Right lobe of liver (tissue), 4 donors: Measurements from ENCODE around the gene CLASRP.

Experiments used
- POLR2A ChIP-seq: fragments of 450-650 bp; IDR thresholded peaks from one replicate; pipeline ENCODE4 v1.6.1; 2017; ENCODE audit warnings: antibody characterized with exemption, mild to moderate bottlenecking
- TF ChIP-seq, protein P1 (sequence below), 4 donors: fragments of 200-600 bp in 3 of 4; fragments of 450-650 bp in 1 of 4; IDR thresholded peaks; one replicate each; pipeline versions ENCODE4 v1.5.1 to v1.8.0; 2016 to 2022; ENCODE audit warnings: antibody characterized with exemption in 4 of 4, mild to moderate bottlenecking in 2 of 4
- donor health status: DM: no; HTN: no; CAD: no.
- donor health status: DM: no; HTN: no; CAD: no.
- donor health status: DM: no; HTN: yes; CAD: no.

DNA sequence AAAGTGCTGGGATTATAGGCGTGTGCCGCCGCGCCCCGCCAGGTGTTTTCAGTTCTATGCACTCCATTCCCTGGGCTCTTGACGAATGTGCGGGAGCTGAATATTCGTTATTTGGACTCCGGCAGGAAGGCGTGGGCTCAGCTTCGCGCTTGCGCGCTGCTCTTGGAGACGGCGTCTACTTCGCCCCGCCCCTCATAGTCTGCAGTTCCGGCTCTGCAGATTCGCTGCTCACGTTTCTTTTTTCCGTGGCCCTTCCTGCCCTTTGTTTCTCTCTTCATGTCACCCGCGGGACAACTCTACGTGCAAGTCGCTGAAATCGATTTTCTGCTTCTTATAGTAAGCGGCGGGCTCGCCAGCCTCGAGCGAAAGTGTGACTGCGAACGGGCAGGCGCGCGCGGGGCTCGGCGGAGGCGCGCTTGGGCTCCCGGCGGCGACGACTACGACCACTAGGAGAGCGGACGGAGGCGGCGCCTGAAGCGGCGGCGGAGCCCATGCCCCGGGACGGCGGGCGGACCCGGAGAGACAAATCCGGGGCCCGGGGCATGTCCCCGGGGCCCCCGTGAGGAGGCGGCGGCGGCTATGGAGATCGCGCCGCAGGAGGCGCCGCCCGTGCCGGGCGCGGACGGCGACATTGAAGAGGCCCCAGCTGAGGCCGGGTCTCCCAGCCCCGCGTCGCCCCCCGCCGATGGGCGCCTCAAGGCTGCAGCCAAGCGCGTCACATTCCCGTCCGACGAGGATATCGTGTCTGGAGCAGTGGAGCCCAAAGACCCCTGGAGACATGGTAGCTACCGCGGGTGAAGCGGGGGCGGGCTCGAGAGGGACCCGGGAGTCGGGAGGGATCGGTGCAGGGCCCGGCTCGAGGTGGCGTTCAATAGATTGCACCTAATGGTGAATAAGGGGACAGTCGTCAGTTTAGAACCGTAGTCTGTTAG is 54.2 kb downstream of the CLASRP start, which contains the start of gene PPP1R37:
- TF ChIP-seq, protein P1, sequence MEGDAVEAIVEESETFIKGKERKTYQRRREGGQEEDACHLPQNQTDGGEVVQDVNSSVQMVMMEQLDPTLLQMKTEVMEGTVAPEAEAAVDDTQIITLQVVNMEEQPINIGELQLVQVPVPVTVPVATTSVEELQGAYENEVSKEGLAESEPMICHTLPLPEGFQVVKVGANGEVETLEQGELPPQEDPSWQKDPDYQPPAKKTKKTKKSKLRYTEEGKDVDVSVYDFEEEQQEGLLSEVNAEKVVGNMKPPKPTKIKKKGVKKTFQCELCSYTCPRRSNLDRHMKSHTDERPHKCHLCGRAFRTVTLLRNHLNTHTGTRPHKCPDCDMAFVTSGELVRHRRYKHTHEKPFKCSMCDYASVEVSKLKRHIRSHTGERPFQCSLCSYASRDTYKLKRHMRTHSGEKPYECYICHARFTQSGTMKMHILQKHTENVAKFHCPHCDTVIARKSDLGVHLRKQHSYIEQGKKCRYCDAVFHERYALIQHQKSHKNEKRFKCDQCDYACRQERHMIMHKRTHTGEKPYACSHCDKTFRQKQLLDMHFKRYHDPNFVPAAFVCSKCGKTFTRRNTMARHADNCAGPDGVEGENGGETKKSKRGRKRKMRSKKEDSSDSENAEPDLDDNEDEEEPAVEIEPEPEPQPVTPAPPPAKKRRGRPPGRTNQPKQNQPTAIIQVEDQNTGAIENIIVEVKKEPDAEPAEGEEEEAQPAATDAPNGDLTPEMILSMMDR (IDR thresholded peaks at IDR 0.05) = peak in 3 of 4 donors; percentile 20 to 47 (median 26)
- TF ChIP-seq POLR2A = peak; percentile 42
